NT2/D1 (cell line): ENCODE data around the gene CCDC197.

Experiments used
- SUZ12 ChIP-seq: IDR thresholded peaks from 2 replicates; pipeline ENCODE4 v1.6.1; 2011; ENCODE audit not compliant: insufficient read length, insufficient read depth; ENCODE audit errors: extremely low read depth
- YY1 ChIP-seq: IDR thresholded peaks from 2 replicates; pipeline ENCODE4 v1.6.1; 2011; ENCODE audit not compliant: insufficient read length, insufficient read depth
- ZNF274 ChIP-seq: IDR thresholded peaks from 2 replicates; pipeline ENCODE4 v1.6.1; 2011; ENCODE audit warnings: mild to moderate bottlenecking, low read depth, low read length

GRCh38 chr14:93963692-93964091 is 33.4 kb upstream of the CCDC197 start:
- TF ChIP-seq ZNF274 (no peak), YY1 (no peak), SUZ12 (no peak)
